NK-92 (cell line): ENCODE data around the gene ACTN4.

Source experiments
- DNase-seq: peaks from one replicate; lab custom pipeline; 2025; ENCODE audit not compliant: unreplicated experiment; lab: John Stamatoyannopoulos, UW

The ACTN4 gene

DNA sequence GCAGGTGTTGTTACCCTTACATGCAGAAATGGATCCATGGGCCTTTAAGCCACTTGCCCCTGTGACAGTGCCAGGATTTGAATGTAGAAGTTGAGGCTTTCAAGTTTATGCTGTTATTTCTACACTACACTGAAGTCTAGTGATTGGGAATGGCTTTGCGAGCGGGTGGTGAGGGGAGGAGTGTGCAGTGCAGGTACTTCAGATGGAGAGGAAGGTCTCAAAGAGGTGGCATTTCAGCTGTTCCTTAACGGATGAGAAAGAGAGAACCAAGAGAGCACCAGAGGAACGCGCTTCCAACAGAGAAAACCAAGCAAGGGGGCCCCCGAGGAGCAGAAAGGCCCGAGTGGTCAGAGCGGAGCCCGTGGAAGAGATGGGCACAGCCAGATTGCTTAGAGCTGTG is 13.3 kb downstream of the ACTN4 start:
- DNase-seq, result no peak

DNA sequence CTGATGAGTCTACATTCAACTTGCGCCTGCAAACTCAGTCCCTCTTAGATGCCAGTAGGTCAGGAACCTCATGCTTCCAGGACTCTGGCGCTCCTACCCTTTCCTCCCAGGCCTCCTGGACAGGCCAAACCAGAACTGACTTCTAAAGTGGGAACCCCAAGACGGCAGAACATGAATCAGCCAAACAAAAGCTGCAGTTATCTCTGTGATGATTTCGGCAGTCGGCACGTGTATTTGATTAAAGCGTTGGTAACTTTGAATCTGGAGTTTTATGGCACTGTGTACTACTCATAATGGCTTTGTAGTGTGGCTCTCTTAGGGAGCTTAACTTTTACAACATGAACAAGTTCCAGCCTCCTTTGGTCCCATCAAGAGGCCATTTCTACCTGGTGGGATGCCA is 13.7 kb downstream of the ACTN4 start:
- no peak for DNase-seq

DNA sequence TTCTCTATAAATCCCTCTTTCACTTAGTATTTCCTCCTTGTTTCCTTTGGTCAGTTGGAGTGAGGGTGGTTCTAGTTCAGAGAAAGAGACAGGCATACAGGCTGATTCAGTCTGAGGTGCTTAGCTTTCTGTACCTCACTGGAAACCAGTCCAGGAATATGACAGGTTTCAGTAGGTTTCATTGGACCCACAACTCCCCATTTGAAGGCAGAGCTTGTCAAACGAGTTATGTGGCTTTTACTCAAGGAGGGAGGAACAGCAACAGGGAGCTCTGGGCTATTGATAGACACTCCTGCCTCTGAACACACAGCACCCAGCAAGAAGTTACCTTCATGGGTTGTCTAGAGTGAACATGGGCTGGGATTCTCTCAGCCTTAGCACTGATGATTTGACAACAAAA is 14.5 kb downstream of the ACTN4 start:
- DNase-seq, result no peak

DNA sequence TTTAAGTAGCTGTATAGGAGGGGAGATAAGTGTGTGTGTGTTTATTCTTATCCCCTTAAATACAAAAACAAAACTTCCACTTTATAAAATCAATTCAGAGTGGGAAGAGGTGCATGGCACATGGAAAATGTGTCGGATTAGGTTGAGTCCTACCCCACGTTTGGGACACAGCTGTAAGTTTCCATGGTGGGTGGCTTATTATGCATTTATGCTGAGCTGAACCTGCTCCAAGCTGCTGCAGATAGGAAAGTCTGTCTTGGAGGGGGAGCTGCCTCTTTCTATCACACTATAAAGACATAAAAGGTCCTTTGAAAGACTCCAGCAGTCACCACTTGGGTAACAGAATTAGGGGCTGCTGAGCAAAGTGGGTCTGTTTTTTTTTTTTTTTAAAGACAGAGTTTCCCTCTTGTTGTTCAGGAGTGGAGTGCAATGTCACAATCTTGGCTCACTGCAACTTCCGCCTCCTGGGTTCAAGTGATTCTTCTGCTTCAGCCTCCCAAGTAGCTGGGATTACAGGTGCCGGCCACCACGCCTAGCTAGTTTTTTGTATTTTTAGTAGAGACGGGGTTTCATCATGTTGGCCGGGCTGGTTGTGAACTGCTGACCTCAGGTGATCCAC is 15.2 kb downstream of the ACTN4 start:
- no peak for DNase-seq

DNA sequence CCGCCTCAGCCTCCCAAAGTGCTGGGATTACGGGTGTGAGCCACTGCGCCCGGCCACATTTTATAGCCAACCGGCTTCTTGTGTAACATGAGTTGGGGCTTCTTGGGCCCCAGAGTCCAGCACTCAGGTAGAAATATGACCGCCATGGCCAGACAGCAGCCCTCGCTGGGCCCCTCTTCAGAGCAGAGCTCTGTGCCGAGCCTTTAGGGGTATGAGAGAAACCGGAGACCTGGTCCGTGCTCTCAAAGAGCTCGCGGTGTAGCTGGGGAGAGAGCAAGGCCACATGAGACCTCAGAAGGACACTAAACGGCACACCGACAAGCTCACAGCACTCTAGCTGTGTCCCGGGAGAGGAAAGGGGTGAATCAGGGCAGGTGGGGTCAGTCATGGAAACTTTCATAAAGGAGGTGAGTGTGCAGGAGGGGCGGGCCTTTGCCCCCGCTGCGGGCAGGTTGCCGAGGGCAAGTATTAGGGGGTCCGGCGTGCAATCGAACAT is 15.8 kb downstream of the ACTN4 start:
- DNase-seq, result no peak

DNA sequence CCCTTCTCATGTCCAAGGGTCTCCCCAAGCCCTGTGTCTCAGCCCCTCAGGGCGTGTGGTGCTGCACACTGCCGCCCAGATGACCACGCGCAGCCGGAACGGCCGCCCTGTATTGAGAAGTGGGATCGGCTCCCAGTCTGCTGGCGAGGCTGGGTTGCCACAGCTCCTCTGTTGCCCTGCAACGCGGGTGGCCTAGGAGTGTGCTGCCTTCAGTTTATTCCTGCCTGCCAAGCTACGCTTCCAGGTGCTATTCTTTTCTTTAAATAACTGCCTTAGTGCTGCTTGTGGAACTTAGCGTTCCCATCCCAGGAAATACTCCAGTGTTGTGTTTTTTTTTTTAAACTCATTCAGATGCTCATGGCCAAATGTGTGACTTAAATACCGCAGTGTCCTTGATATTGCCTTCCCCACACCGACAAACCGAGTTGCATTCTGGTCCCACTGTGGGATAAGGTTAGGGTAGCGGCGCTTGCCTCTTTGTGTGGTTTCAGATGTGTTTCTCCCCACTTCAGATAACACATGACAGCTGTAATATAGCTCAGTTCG is 16.6 kb downstream of the ACTN4 start:
- no peak for DNase-seq

DNA sequence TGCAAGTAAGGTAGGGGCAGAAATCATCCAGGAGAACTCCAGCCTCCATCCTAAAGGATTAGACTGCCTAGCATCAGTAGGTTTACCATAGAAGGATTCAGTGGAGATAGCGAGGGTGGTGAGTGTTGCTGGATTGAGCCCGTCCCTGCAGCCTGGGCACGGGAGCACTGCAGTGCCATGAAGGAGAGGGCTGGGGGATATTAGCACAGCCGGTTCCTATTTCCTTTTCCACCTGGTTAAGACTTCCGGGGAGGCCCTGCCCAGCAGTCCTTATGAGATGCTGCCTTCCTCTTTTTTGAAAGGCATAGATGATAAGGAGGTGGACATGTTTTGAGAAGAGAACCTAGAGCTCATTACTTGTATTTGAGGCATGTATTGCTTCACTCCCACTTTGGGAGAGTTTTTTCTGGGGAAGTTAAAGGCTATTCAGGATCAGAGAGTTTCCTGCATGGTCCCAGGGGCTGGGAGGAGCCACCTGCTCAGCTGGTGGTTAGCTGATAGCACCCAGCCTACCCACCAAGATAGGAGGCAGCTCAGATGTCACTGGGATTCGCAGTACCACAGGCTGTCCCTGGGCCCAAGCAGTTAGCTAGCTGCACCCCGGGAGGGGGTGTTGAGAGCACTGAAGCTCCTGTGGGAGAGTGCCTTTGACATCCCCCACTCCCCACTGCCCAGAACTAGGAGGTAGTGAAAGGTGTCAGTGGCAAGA is 17.2 kb downstream of the ACTN4 start:
- DNase-seq, result no peak

DNA sequence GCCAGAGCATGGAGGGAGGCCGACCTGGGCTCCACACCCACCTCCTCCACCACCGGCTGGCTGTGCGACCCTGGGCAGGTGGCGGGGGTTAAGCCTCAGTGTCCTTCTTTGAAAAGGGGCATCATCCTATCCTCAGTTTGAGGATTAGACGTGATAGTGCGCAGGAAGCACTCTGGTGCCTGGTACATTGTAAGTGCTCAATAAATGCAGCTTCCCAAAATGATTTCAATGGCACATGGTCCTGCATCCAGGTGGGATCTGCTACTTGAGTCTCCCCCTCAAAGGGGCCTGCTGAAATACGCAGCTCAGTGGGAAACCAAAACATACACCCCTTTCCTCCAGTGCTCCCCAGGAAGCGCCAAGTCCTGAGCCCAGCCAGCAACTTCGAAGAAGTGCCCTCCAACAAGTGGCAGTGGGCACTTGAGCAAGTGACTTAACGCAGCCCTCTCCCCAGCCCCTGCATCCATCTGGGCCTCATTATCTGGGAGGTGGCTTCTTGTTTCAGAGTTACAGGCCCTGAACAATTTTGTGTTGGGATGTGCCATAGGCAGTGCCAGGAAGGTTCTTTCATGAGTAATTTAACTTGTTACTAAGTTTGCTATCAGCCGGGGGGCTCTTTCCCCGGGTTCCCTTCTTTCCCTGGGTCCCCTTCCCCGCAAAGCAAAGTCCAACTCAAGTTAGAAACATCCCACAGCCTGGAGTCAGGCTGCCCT is 17.9 kb downstream of the ACTN4 start:
- no peak for DNase-seq

DNA sequence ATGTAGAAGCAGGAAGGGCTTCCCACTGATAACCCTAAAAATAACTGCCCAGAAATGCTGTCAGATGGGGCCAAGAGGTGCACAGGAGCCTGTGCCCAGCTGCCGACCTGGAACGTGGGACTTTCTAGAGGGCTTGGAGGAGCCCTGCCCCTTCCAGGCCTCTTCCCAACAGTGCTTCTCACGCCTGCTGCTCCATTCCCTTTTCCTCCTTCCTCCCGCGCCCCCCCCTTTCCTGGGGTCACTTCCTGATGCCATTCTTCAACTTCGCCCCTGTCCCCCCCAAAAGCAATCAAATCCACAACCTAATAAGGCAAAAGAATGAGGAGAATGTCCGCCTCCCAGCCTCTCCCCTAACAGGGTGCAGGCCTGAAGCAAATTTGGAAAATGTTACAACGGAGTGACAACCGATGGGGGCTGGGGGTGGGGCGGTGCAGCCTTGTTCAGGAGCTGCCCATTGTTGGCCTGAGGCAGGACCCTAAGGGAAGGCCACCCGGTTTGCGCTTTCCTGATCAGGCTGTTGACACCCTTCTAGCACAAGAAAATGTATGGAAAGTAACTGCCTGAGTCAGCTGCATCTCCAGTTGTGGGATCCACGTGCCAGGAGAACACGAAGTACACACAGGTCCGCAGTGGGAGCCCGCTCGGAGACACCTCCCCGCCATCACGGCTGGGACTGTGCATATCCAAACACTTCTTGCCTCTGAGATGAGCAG is 18.7 kb downstream of the ACTN4 start:
- DNase-seq, result no peak

DNA sequence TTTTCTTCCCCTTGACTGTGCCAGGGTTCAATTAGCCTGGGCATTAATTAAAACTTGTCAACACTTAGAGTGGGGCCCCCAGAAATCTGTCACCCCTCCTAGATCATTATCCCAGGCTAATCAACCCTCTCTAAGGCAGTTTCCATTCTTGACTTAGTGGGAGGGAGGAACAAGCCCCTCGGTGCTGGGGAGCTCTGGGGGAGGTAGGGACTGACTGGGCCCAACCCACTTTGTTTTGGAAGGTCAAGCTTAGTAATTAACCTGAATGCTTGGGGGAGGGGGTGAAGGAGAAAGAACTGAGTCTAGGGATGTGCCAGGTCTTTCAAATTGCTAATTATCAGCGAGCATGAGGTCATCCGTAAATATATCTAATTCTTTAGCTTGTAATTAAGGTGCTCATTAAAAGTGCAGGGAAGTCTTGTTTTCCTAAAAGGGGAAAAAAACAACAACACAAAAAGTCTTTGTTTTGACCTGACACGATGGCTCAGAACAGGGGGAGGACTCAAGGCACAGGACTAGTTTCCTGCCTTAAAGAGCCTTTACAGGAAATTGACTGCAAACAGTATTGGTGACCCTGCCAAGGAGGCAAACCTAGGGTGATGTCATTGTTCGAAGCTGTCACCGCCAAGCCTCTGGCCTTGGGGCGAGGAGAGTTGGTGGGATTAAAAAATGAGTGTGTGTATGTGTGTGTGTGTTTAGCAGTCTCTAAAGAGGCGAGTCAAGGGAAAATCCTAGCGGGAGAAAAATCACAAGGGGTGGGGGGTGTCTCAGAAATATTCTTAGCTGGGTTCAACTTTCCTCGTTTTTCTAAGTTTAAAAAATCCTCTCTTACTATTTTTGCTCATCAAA is 19.4 kb downstream of the ACTN4 start:
- no peak for DNase-seq

DNA sequence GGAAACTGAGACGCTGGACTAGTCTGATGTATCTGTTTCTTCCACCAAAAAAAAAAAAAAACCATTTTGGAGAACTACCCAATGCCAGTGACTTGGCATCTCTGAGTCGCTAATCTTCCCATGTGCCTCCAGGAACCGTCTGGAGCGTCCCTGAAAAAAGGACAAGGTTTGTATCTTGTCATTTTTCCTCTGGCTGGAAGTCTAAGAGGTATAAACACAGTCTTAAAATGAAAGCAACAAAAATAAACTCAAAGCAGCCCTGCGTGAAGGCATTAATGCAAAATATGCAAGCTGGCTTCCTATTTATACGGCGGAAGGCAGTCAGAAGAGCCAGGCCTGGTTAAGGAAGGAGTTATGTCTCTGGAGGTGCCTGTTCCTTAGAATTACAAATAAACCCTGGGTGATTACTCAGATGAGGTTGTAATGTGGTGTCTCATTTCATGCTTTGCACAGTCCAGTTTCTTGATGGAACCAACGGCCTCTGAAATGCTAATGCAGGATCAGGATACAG is 20.3 kb downstream of the ACTN4 start:
- DNase-seq, result no peak

DNA sequence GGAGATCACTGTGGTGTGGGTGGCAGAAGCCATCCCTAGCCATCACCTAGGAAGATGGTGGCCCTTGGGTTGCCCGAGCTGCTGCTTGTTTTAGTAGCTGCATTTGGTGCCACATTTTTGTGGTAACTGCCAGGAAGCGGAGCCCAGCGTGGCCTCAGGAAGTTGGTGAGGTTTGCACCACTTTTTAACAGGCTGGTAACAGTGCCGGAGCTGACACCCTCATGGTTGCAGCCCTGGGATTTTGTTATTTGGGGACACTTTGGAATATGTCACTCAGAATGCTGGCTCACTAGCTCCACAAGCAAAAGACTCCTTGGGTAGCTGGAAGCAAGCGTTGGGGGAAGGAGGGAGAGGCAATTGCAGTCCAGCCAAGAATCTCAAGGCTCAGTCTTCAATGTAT is 22.1 kb downstream of the ACTN4 start:
- DNase-seq, result no peak

DNA sequence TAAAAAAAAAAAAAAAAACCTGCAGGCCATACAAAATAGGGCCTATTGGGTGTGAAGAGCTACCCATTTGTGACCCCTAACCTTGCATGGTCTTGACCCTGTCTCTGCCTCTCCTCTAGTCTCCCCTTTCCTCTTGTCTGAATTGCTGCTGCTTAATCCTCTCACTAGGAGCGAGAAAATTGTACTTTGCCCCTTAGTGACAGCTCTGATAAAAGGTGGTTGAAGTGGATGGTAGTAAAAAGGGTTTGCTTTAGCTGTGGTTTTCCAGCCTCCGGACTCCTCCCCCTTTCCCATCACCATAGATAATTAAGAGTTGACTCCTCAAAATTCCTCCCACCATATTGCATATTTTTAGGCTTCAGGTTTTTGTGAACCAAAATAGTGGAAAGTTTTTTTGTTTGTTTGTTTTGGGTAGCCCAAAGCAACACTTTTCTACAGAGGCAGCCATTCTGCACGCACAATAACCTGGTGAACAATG is 23.5 kb downstream of the ACTN4 start:
- no peak for DNase-seq

DNA sequence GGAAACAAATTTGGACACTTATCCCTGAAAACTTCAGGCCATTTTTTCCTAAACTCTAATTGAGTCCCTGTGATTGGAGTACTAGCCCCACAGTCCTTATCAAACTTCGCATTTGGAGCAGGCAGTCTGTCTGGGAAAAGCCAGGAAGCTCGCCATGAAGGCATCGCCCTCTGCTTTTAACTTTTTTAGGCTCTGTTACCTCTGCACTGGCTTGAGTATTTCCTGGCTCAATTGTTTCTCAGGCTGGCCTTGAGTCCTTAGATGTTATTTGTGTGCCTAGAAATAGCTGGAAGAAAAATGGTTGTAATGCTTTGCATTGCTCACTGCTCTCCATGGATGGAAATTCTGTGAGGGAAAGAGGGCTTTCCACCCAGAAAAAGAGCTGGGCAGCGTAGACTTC is 24.2 kb downstream of the ACTN4 start:
- DNase-seq, result no peak

DNA sequence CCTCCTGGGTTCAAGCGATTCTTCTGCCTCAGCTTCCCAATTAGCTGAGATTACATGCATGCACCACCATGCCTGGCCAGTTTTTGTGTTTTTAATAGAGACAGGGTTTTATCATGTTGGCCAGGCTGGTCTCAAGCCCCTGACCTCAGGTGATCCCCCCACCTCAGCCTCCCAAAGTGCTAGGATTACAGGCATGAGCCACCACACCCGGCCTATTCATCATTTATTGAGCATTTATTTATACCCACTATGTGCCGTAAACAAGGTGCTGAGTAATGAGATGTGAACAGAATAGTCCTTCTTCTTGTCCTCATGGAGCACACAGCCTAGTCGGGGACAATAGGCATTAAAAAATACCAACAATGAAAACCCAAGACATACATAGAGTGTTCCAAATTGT is 25.6 kb downstream of the ACTN4 start:
- DNase-seq, result no peak

DNA sequence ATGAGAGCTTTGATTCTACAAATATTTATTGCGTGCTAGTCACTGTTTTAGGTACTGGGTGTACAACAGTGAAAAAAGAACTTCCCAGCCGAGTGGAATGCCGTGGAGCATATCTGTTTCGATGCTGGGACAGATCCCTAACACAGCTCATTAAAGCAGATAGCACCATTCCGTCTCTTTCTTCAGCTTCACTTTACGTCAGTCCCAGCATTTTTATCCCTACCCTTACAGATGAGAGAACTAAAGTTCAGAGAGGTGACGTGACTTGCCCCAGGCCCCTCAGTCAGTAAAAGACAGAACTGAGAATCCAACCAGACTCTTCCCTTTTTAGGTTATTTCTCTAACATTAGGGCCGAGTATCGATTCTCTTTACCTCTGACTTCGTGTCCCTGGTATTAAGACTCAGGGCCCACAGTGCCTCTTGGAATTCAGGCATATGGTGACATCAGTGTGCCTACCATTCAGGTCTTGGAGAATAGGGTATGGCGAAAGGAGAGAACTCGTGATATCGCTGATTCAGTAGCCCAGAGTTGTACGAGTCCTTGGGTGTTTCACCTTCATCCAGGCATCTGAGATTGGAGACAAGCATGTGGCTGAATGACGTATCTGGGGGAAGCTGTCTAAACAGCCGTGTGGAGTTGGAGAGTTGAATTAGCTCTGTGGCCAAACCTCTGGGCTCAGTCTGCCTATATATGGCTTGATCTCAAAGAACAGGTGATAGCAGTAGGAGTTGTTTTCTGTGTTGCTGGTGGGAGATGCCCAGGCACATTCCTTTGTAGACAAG is 27.1 kb downstream of the ACTN4 start:
- no peak for DNase-seq

DNA sequence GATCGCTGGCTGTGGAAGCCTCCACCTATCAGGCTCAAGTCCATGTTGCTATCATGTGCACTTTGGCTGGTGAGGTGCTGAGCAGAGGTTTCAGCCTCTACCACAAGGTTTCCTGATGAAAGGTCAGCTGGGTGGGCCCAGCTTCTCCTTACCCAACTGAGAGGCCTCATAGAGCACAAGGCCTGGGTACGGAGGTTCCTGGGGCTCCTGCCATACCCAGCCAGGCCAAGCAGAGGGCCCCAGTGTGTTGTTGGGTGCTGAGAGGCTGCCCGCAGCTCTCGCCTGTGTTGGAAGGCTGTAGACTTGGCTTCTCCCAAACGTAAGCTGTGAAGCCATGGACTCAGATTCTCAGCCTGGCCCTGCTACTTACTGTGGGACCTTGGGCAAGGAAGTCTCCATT is 28.2 kb downstream of the ACTN4 start:
- DNase-seq, result no peak

DNA sequence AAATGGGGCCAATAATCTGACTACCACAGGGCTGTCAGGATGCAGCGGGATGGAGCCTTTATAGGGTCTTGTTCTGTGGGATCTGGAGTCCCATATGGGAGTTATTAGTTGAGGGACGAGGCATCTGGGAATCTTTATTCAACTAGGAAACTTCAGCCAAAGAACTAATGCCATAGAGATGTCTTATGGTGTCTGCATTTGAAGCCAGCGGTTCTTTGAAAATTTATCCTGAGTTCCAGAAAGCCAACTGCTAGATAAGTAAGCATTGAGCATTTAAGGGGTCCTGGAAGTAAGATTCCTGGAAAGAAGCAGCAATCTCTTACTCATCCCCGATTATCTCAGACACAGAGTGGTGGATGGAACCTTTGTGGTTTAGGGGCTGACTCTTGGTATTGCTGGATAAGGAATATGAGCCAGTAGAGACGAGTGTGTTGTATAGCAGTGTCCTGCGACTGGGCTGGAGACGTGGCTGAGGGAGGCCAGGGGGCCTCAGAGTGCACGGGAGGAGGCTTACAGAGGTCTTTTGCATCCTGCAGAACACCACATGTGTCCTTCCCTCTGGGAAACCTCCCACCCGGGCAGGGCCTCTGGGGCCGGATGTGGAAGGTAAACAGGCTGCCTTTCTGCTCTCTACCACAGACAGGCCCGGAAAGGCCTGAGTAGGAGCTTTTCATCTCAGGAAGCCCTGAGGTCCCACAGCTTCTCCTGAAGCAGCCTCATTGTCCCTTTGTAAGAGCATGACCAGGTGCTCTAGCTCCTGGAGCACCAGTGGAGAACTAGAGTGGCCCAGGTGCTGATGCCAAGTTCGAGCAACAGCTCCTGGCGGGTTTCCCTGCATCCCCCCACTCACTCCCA is 28.8 kb downstream of the ACTN4 start:
- DNase-seq, result no peak
